B cell (primary cell): ENCODE results near the gene LRRC45. TPM values are rescaled to one million over a fixed set of nuclear protein-coding genes. Genes with fewer than 3 reads are reported as not detected.

ENCODE experiments used
- ATAC-seq: fragments of 200-7000 bp; cut with Tn5 transposase; one replicate; pipeline ENCODE4 v1.10.0; 2021; ENCODE audit warnings: low read depth, mild to moderate bottlenecking, moderate number of reproducible peaks, moderate library complexity
- CTCF ChIA-PET: fragments of 350-600 bp; sonication (Branson Sonifier 250); formaldehyde crosslinking; loops from one replicate; lab custom pipeline; 2021; ENCODE audit warnings: antibody characterized with exemption, inconsistent platforms; lab: Charles Lee
- POLR2A ChIA-PET: fragments of 350-600 bp; sonication (Branson Sonifier 250); formaldehyde crosslinking; loops from one replicate; lab custom pipeline; 2021; ENCODE audit warnings: antibody characterized with exemption; lab: Charles Lee
- DNase-seq: peaks from one replicate; pipeline ENCODE4 v3.0.0; 2013
- H2AFZ ChIP-seq: 2 replicates; pipeline ENCODE4 v1.6.1; 2012; ENCODE audit warnings: mild to moderate bottlenecking, low read depth, low read length; ENCODE audit not compliant: insufficient read depth, poor library complexity, severe bottlenecking
- H3K27ac ChIP-seq, 2 donors: 1 replicate in 1 of 2; 2 replicates in 1 of 2; pipeline ENCODE4 v1.5.1; 2012 to 2013; ENCODE audit warnings: low read length in 2 of 2, mild to moderate bottlenecking in 2 of 2, moderate library complexity in 1 of 2
- H3K27me3 ChIP-seq, 4 experiments: fragments of 200-600 bp in 1 of 4; sonication (generic) in 1 of 4; replicated peaks in 1 of 4; 1 replicate in 2 of 4; 2 replicates in 2 of 4; pipeline versions ENCODE4 v1.6.1 to v1.7.0; 2013 to 2016; ENCODE audit warnings: low read length in 3 of 4, mild to moderate bottlenecking in 2 of 4, mixed read lengths in 1 of 4, moderate library complexity in 1 of 4; ENCODE audit not compliant: insufficient read depth in 4 of 4, control insufficient read depth in 3 of 4; ENCODE audit errors: control extremely low read depth in 1 of 4
- H3K36me3 ChIP-seq, 2 experiments: replicated peaks in 1 of 2; 1 replicate in 1 of 2; 2 replicates in 1 of 2; pipeline versions ENCODE4 v1.6.1 to v1.7.1; 2013; ENCODE audit warnings: low read length in 1 of 2; ENCODE audit not compliant: insufficient read depth in 2 of 2, control insufficient read depth in 1 of 2; ENCODE audit errors: control extremely low read depth in 1 of 2, extremely low read depth in 1 of 2
- H3K4me1 ChIP-seq, 2 donors: fragments of 200-600 bp in 1 of 2; sonication (generic) in 1 of 2; 1 replicate in 1 of 2; 2 replicates in 1 of 2; pipeline versions ENCODE4 v1.5.1 to v1.6.1; 2013 to 2017; ENCODE audit warnings: low read length in 2 of 2; ENCODE audit not compliant: control insufficient read depth in 2 of 2, insufficient read depth in 2 of 2
- H3K4me2 ChIP-seq: replicated peaks from 2 replicates; pipeline ENCODE3; 2012; ENCODE audit warnings: mild to moderate bottlenecking, low read depth, low read length; ENCODE audit not compliant: poor library complexity, severe bottlenecking
- H3K4me3 ChIP-seq, 5 experiments: fragments of 200-600 bp in 1 of 5; sonication (generic) in 1 of 5; 1 replicate in 3 of 5; 2 replicates in 2 of 5; pipeline versions ENCODE4 v1.5.1 to v1.7.0; 2011 to 2016; ENCODE audit warnings: low read length in 4 of 5, mild to moderate bottlenecking in 4 of 5, low read depth in 2 of 5, control low read depth in 1 of 5, moderate library complexity in 1 of 5; ENCODE audit not compliant: insufficient read depth in 1 of 5; ENCODE audit errors: control extremely low read depth in 1 of 5, extremely low read depth in 1 of 5
- H3K79me2 ChIP-seq: fragments of 200-600 bp; sonication (generic); one replicate; pipeline ENCODE4 v1.6.0; 2016; ENCODE audit warnings: low read length; ENCODE audit not compliant: control insufficient read depth, insufficient read depth
- H3K9ac ChIP-seq: fragments of 200-600 bp; sonication (generic); 2 replicates; pipeline ENCODE4 v1.6.1; 2017; ENCODE audit warnings: mild to moderate bottlenecking, low read length, moderate library complexity
- H3K9me3 ChIP-seq, 3 donors: one replicate each; pipeline versions ENCODE4 v1.6.1 to v1.7.1; 2013; ENCODE audit warnings: low read length in 2 of 3; ENCODE audit not compliant: control insufficient read depth in 2 of 3, insufficient read depth in 1 of 3; ENCODE audit errors: control extremely low read depth in 1 of 3
- H4K20me1 ChIP-seq: 2 replicates; pipeline ENCODE4 v1.6.0; 2012; ENCODE audit warnings: mild to moderate bottlenecking, low read length; ENCODE audit not compliant: insufficient read depth, control insufficient read depth, poor library complexity, severe bottlenecking
- H3K27ac Mint-ChIP-seq: one replicate; pipeline ENCODE4 v1.8.0; 2021; ENCODE audit warnings: mixed read lengths
- H3K27me3 Mint-ChIP-seq: one replicate; pipeline ENCODE4 v1.8.0; 2021; ENCODE audit warnings: mixed read lengths
- H3K4me1 Mint-ChIP-seq: one replicate; pipeline ENCODE4 v1.8.0; 2021; ENCODE audit warnings: mixed read lengths
- H3K4me3 Mint-ChIP-seq: one replicate; pipeline ENCODE4 v1.8.0; 2021; ENCODE audit warnings: mixed read lengths
- H3K9me3 Mint-ChIP-seq: one replicate; pipeline ENCODE4 v1.8.0; 2022; ENCODE audit warnings: mixed read lengths; ENCODE audit not compliant: insufficient read depth
- CTCF ChIP-seq: fragments of 200-600 bp; IDR thresholded peaks from one replicate; pipeline ENCODE4 v1.8.0; 2022; ENCODE audit warnings: antibody characterized with exemption, mild to moderate bottlenecking
- EZH2 ChIP-seq: IDR thresholded peaks from 2 replicates; pipeline ENCODE4 v1.6.1; 2012; ENCODE audit warnings: borderline replicate concordance, low read depth, mild to moderate bottlenecking, moderate library complexity, low read length; ENCODE audit not compliant: insufficient read depth, poor library complexity, severe bottlenecking
- WGBS: methylation state at CpG from one replicate; pipeline ENCODE4 v1.1.5; 2013; ENCODE audit warnings: missing lambda C conversion rate; ENCODE audit not compliant: insufficient coverage; 5-methylcytosine and 5-hydroxymethylcytosine counted together
- intact Hi-C: fragments of 100-400 bp; cut with micrococcal nuclease; formaldehyde crosslinking; loops from one replicate; pipeline ENCODE4 v1.10.0; 2022
- polyA plus RNA-seq: library from polyadenylated mRNA; depleted of rRNA; stranded (reverse); fragments of >200 nt; gene quantifications from 2 replicates; pipeline ENCODE4 v1.2.3, GENCODE V29; 2012
- total RNA-seq, 2 donors: library from RNA; stranded (reverse); fragments of 120-200 nt in 1 of 2; gene quantifications; 1 replicate in 1 of 2; 2 replicates in 1 of 2; pipeline versions ENCODE4 v1.2.3 to v1.2.4, GENCODE V29; 2013 to 2022

The LRRC45 gene
- total and polyA plus RNA-seq, 2 donors (not counting 1 experiment from before 2014, with no cell fraction given), result 19.4 to 19.6 TPM

- Mint-ChIP-seq H3K27me3 (peaks cover 3% of the 10 kb centered on the region), H3K9me3 (no peaks in the 10 kb centered on the region), H3K4me1 (peaks cover 28% of the 10 kb centered on the region), H3K27ac (peak within 1 kb of the TSS; percentile 99), H3K4me3 (peak within 1 kb of the TSS; percentile 98)
- Histone ChIP-seq H2AFZ (peak within 1 kb of the TSS; percentile 100), H3K9ac (peak within 1 kb of the TSS; percentile 85), H3K27me3 (no peaks in the 10 kb centered on the region), H3K36me3 (no peaks in the 10 kb centered on the region), H3K27ac (peak within 1 kb of the TSS; percentile 63 to 91), H4K20me1 (peaks cover 7% of the 10 kb centered on the region), H3K79me2 (peaks cover 24% of the 10 kb centered on the region), H3K4me1 (peaks cover 19 to 26% of the 10 kb centered on the region in 2 donors), H3K4me2 (peak within 1 kb of the TSS; percentile 99), H3K9me3 (peaks cover 0 to 4% (median 4%) of the 10 kb centered on the region in 3 donors), H3K4me3 (peak within 1 kb of the TSS; percentile 38 to 96 (median 79))
- ATAC-seq (peak; percentile 92), DNase-seq (peak; percentile 96)
- CTCF ChIA-PET, result interaction anchor here (1.0 kb wide), 4 partner anchors 13 to 61 kb away, joined by 3 read pairs; partner anchors contain the start of gene DCXR
- POLR2A ChIA-PET, result interaction anchor here (1.4 to 3.9 kb wide), 3 partner anchors 10 to 60 kb away, joined by 3 to 28 read pairs (median 4); partner anchors contain the start of genes CENPX, DCXR and LRRC45
- no peak for TF ChIP-seq EZH2
- no peak for TF ChIP-seq CTCF
- WGBS, result under 1% methylated on average over 76 of the region's 76 CpGs
- intact Hi-C loops, result loop anchor here (1.0 to 2.0 kb wide), 4 partner anchors 9 to 60 kb away; partner anchors contain the start of genes DCXR, LRRC45 and MAFG
Measured at GRCh38 chr17:81977211-81977808, 45.8 kb upstream of the LRRC45 start, which contains the start of gene ASPSCR1. ASPSCR1 (plus strand) TSS chr17:81977629; CDS start chr17:81977647, 18 bp downstream.
